ENCODE results near the gene MAP4K3. TPM values are rescaled to one million over a fixed set of nuclear protein-coding genes. Genes with fewer than 3 reads are reported as not detected.

The MAP4K3 gene
- total and polyA plus RNA-seq, 9 donors, result 20.6 to 96.4 (median 53.0) TPM

DNA sequence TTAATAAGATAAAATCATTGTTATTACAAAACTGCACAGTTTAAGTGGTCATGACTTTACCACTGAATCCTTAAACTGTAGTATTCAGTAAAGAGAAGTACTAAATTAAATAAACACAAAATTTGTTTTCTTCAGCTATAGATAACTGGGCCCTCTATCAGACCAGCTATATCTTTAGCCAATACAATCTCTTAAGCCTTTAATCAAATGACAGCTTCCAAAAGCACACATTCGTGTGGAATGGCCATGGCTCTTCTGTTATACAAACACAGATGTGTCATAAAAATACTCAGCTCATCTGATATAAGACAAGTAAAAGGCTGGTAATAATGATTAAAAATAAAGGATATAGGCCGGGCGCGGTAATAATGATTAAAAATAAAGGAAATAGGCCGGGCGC lies 135.7 kb downstream of the MAP4K3 start:
- no peak for DNase-seq
- Histone ChIP-seq H3K4me3 (no peak overlapping the region), H3K27ac (no peak overlapping the region), H3K27me3 (no peaks in the 10 kb centered on the region), H3K36me3 (no peaks in the 10 kb centered on the region), H3K4me1 (ENCODE audit: insufficient read depth) (no peaks in the 10 kb centered on the region), H3K9me3 (no peaks in the 10 kb centered on the region)
- TF ChIP-seq, protein P1, sequence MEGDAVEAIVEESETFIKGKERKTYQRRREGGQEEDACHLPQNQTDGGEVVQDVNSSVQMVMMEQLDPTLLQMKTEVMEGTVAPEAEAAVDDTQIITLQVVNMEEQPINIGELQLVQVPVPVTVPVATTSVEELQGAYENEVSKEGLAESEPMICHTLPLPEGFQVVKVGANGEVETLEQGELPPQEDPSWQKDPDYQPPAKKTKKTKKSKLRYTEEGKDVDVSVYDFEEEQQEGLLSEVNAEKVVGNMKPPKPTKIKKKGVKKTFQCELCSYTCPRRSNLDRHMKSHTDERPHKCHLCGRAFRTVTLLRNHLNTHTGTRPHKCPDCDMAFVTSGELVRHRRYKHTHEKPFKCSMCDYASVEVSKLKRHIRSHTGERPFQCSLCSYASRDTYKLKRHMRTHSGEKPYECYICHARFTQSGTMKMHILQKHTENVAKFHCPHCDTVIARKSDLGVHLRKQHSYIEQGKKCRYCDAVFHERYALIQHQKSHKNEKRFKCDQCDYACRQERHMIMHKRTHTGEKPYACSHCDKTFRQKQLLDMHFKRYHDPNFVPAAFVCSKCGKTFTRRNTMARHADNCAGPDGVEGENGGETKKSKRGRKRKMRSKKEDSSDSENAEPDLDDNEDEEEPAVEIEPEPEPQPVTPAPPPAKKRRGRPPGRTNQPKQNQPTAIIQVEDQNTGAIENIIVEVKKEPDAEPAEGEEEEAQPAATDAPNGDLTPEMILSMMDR (IDR thresholded peaks at IDR 0.05), result no peak
- TF ChIP-seq POLR2A (IDR thresholded peaks at IDR 0.05), result no peak
- TF ChIP-seq EP300 (IDR thresholded peaks at IDR 0.05), result no peak
- WGBS, 3 donors, result 80 to 85% (median 81%) methylated on average over 6 of the region's 6 CpGs
- intact Hi-C loops (cut with DNase I), result no loop called here

DNA sequence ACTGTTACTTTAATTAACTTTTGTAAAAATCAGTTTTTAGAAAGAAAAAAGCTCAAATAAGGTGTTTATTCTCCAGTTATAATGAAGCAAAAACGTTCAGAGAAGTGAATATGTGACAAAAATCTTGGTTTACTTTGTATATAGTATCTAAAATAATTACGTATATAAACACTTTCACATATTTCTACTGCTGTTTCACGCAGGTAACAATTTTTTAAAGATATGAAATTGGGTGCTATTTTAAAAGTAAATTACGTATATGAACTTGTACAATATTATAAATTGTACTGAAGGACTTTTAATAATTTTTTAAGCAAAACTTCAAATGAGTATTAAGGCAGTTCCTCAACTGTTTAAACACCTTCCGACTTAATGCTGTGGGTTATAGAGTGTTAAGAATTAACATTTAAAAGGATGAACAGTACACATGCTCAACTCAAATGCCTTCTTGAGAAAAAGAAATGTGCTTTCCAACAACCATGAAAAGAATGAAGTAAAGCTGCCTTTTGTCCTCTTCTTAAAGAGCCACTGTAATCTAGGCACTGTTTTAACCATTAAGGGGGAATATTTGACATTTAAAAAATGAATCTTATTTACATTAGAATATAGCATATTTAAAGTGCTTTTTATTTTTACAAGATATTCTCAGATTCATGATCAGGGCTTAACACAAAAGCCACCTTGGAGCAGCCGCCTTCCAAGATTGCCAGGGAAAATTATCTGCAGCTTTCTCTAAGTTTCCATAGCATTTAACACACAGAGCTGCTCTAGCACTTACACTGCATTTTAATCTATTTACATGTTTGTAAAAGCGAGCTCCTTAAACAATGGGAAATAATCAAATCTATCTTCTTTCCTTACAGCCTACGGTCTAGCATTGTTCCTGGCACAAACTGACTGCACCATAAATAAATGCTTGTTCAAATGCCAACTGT lies 136.8 kb downstream of the MAP4K3 start:
- Histone ChIP-seq H3K4me3 (no peak overlapping the region), H3K9me3 (no peaks in the 10 kb centered on the region), H3K27ac (no peak overlapping the region), H3K36me3 (no peaks in the 10 kb centered on the region), H3K27me3 (no peaks in the 10 kb centered on the region), H3K4me1 (ENCODE audit: insufficient read depth) (no peaks in the 10 kb centered on the region)
- intact Hi-C loops (cut with DNase I), result no loop called here
- DNase-seq, result no peak
- WGBS, 3 donors, result 78 to 84% (median 83%) methylated on average over 8 of the region's 8 CpGs
- TF ChIP-seq POLR2A (IDR thresholded peaks at IDR 0.05) (no peak), EP300 (IDR thresholded peaks at IDR 0.05) (no peak)
- TF ChIP-seq, protein P1 (IDR thresholded peaks at IDR 0.05), result no peak

DNA sequence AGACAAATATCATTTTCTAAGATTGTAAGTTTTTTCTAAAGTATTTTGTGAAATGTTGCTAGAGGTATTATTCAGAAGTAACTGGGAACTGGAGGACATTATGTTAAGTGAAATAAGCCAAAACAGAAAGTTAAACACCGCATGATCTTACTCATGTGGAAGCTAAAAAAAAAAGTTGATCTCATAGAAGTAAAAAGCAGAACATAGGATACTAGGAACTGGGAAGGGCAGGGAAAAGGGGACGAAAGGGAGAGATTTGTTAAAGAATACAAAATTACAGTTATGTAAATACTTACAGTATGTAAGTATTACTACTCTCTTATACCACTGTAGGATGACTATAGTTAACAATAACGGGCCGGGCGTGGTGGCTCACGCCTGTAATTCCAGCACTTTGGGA lies 146.7 kb downstream of the MAP4K3 start:
- Histone ChIP-seq H3K4me1 (ENCODE audit: insufficient read depth) (no peaks in the 10 kb centered on the region), H3K27ac (no peak overlapping the region), H3K9me3 (no peaks in the 10 kb centered on the region), H3K4me3 (no peak overlapping the region), H3K36me3 (no peaks in the 10 kb centered on the region), H3K27me3 (no peaks in the 10 kb centered on the region)
- 90 to 93% (median 92%) methylated on average over 6 of the region's 6 CpGs for WGBS, 3 donors
- intact Hi-C loops (cut with DNase I), result no loop called here
- DNase-seq, result no peak
- no peak for TF ChIP-seq EP300 (IDR thresholded peaks at IDR 0.05)
- no peak for TF ChIP-seq POLR2A (IDR thresholded peaks at IDR 0.05)
- TF ChIP-seq, protein P1 (IDR thresholded peaks at IDR 0.05), result no peak

DNA sequence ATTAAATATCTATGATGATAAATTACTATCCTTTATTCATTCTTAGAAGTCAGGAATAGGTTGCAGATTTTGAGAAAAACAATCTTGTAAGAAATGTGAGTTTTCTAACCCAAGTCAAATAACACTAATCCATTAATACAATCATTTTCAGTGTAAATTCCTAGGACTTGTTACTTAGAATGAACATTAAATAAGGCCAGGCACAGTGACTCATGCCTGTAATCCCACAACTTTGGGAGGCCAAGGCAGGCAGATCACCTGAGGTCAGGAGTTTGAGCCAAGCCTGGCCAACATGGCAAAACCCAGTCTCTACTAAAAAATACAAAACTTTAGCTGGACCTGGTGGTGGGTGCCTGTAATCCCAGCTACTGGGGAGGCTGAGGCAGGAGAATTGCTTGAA lies 147.5 kb downstream of the MAP4K3 start:
- TF ChIP-seq, protein P1 (IDR thresholded peaks at IDR 0.05), result no peak
- TF ChIP-seq EP300 (IDR thresholded peaks at IDR 0.05), result no peak
- no peak for TF ChIP-seq POLR2A (IDR thresholded peaks at IDR 0.05)
- no peak overlapping the region for H3K4me3 ChIP-seq
- H3K36me3 ChIP-seq, result no peaks in the 10 kb centered on the region

More for the DNA sequence above, 147.5 kb downstream of the MAP4K3 start:
- intact Hi-C loops (cut with DNase I), result no loop called here
- Histone ChIP-seq H3K27me3 (no peaks in the 10 kb centered on the region), H3K4me1 (ENCODE audit: insufficient read depth) (no peaks in the 10 kb centered on the region), H3K27ac (no peak overlapping the region), H3K9me3 (no peaks in the 10 kb centered on the region)
- no peak for DNase-seq
